GM18858 (cell line): ENCODE measurements around the gene CXCR1.
"Not testable (repeated sequence)": the region's sequence is repeated elsewhere in the genome, so short reads cannot be mapped to it uniquely, and the experiment has no call there.

Source experiments
- ATAC-seq: cut with Tn5 transposase; IDR thresholded peaks from one replicate; pipeline ENCODE4 v1.9.1; 2021; ENCODE audit not compliant: unreplicated experiment

CXCR1 gene

GRCh38 chr2:218166791-218167190 is at the start of gene CXCR1:
CXCR1 (minus strand) TSS chr2:218166962; CDS start chr2:218165211, 1,751 bp downstream.
- ATAC-seq = no peak

GRCh38 chr2:218216336-218216673 is 49.5 kb upstream of the CXCR1 start:
- ATAC-seq = no peak

GRCh38 chr2:218214116-218214515 is 47.4 kb upstream of the CXCR1 start:
- ATAC-seq = no peak

- ATAC-seq = no peak
These were observed 42.3 kb upstream of the CXCR1 start for GRCh38 chr2:218209078-218209477.

GRCh38 chr2:218202266-218202665 is 35.5 kb upstream of the CXCR1 start:
- ATAC-seq = no peak

- ATAC-seq = no peak
These were observed 30.2 kb upstream of the CXCR1 start for GRCh38 chr2:218196974-218197373.

GRCh38 chr2:218194880-218195279 is 28.1 kb upstream of the CXCR1 start:
- ATAC-seq = no peak

- ATAC-seq = no peak
These were observed 26.9 kb upstream of the CXCR1 start for GRCh38 chr2:218193701-218194100.

- ATAC-seq = no peak
These were observed 26.2 kb upstream of the CXCR1 start for GRCh38 chr2:218192902-218193430.

- ATAC-seq = no peak
These were observed 21.8 kb upstream of the CXCR1 start for GRCh38 chr2:218188528-218188927.

- no peak for ATAC-seq
These were observed 20.7 kb upstream of the CXCR1 start for GRCh38 chr2:218187296-218188015.

GRCh38 chr2:218186876-218187275 is 20.1 kb upstream of the CXCR1 start:
- no peak for ATAC-seq

- ATAC-seq = no peak
These were observed 19.6 kb upstream of the CXCR1 start for GRCh38 chr2:218186355-218186766.

GRCh38 chr2:218184331-218184730 is 17.6 kb upstream of the CXCR1 start:
- no peak for ATAC-seq

GRCh38 chr2:218180467-218181114 is 13.8 kb upstream of the CXCR1 start:
- no peak for ATAC-seq

GRCh38 chr2:218179782-218180181 is 13.0 kb upstream of the CXCR1 start:
- ATAC-seq = no peak

GRCh38 chr2:218172845-218173244 is 6.1 kb upstream of the CXCR1 start:
- no peak for ATAC-seq

- not testable (repeated sequence) for ATAC-seq
These were observed 5.0 kb upstream of the CXCR1 start for GRCh38 chr2:218171744-218172143.

- ATAC-seq = no peak
These were observed 3.2 kb upstream of the CXCR1 start for GRCh38 chr2:218169757-218170546.

GRCh38 chr2:218168635-218169462 is 2.1 kb upstream of the CXCR1 start:
- peak; percentile 51 for ATAC-seq

- ATAC-seq = no peak
These were observed 1.3 kb upstream of the CXCR1 start for GRCh38 chr2:218168016-218168415.
